PC-9 (cell line): Measurements from ENCODE around the gene PGA4.
"Not testable (repeated sequence)": the region's sequence is repeated elsewhere in the genome, so short reads cannot be mapped to it uniquely, and the experiment has no call there.

Source experiments
- CTCF ChIP-seq: fragments of 200-600 bp; sonication (generic); conservative IDR thresholded peaks from 2 replicates; pipeline ENCODE4 v1.6.1; 2017; ENCODE audit warnings: mixed run types, antibody characterized with exemption, mild to moderate bottlenecking, moderate library complexity
- EZH2 ChIP-seq: fragments of 200-600 bp; sonication (generic); IDR thresholded peaks from 2 replicates; pipeline ENCODE4 v1.8.0; 2017; ENCODE audit warnings: antibody characterized with exemption, low read depth

GRCh38 chr11:61248071-61248470 is 25.9 kb downstream of the PGA4 start:
- not testable (repeated sequence) for TF ChIP-seq CTCF, EZH2
